IMR-90 (cell line): Measurements from ENCODE around the gene ATF5. TPM values are rescaled to one million over a fixed set of nuclear protein-coding genes. Genes with fewer than 3 reads are reported as not detected.

Source experiments
- ATAC-seq: fragments of 200-7000 bp; cut with Tn5 transposase; 2 replicates; pipeline ENCODE4 v1.9.1; 2020; ENCODE audit warnings: low read depth, mild to moderate bottlenecking, moderate library complexity
- BruUV-seq: library from RNA; stranded (reverse); fragments of 400-500 nt; replicated peaks from 2 replicates; lab custom pipeline; 2021; lab: Mats Ljungman, UMichigan
- CTCF ChIA-PET: fragments of 300-600 bp; formaldehyde crosslinking; extraction: SDS; loops from one replicate; lab custom pipeline; 2021; ENCODE audit warnings: antibody characterized with exemption; lab: Yijun Ruan, JAX
- POLR2A ChIA-PET: fragments of 300-600 bp; sonication (Branson Sonifier 250); formaldehyde crosslinking; loops from one replicate; lab custom pipeline; 2022; ENCODE audit warnings: antibody characterized with exemption; ENCODE audit not compliant: unreplicated experiment; lab: Charles Lee
- DNase-seq: peaks from one replicate; pipeline ENCODE4 v3.0.0; 2013
- H2AFZ ChIP-seq: replicated peaks from 2 replicates; pipeline ENCODE3; 2013; ENCODE audit warnings: low read length, mild to moderate bottlenecking; ENCODE audit not compliant: poor library complexity
- H2AK5ac ChIP-seq: 2 replicates; pipeline ENCODE4 v1.6.1; 2013; ENCODE audit warnings: low read depth, low read length, inconsistent platforms
- H2AK9ac ChIP-seq: replicated peaks from 2 replicates; pipeline ENCODE3; 2013; ENCODE audit warnings: mild to moderate bottlenecking, low read depth, low read length, moderate library complexity; ENCODE audit not compliant: poor library complexity
- H2BK120ac ChIP-seq: 2 replicates; pipeline ENCODE4 v1.6.1; 2013; ENCODE audit warnings: low read depth, low read length, inconsistent platforms
- H2BK15ac ChIP-seq: 3 replicates; pipeline ENCODE4 v1.6.1; 2013; ENCODE audit warnings: low read depth, low read length, inconsistent platforms
- H2BK20ac ChIP-seq: 2 replicates; pipeline ENCODE4 v1.6.1; 2013; ENCODE audit warnings: low read depth, mild to moderate bottlenecking, inconsistent platforms, low read length, moderate library complexity
- H2BK5ac ChIP-seq: 2 replicates; pipeline ENCODE4 v1.6.1; 2013; ENCODE audit warnings: mild to moderate bottlenecking, low read depth, low read length, inconsistent platforms; ENCODE audit not compliant: poor library complexity, severe bottlenecking
- H3K14ac ChIP-seq: replicated peaks from 2 replicates; pipeline ENCODE4 v1.6.1; 2013; ENCODE audit warnings: low read depth, low read length, inconsistent platforms
- H3K18ac ChIP-seq: 2 replicates; pipeline ENCODE4 v1.6.1; 2013; ENCODE audit warnings: low read depth, low read length, control low read depth
- H3K23ac ChIP-seq: 2 replicates; pipeline ENCODE4 v1.6.1; 2013; ENCODE audit warnings: low read depth, low read length, inconsistent platforms
- H3K27ac ChIP-seq: 2 replicates; pipeline ENCODE4 v1.5.1; 2013; ENCODE audit warnings: mild to moderate bottlenecking, control low read depth, low read length; ENCODE audit not compliant: insufficient read depth
- H3K27me3 ChIP-seq: 2 replicates; pipeline ENCODE4 v1.6.1; 2013; ENCODE audit warnings: low read length; ENCODE audit not compliant: control insufficient read depth, insufficient read depth
- H3K36me3 ChIP-seq: 2 replicates; pipeline ENCODE4 v1.6.1; 2013; ENCODE audit warnings: low read length, mixed read lengths; ENCODE audit not compliant: control insufficient read depth, insufficient read depth
- H3K4ac ChIP-seq: 2 replicates; pipeline ENCODE4 v1.6.1; 2013; ENCODE audit warnings: low read depth, low read length, inconsistent platforms
- H3K4me1 ChIP-seq: 2 replicates; pipeline ENCODE4 v1.6.1; 2013; ENCODE audit warnings: low read length, mixed read lengths; ENCODE audit not compliant: control insufficient read depth, insufficient read depth
- H3K4me2 ChIP-seq: 2 replicates; pipeline ENCODE4 v1.6.1; 2013; ENCODE audit warnings: low read depth, mild to moderate bottlenecking, control low read depth, low read length, moderate library complexity
- H3K4me3 ChIP-seq: 2 replicates; pipeline ENCODE4 v1.5.1; 2013; ENCODE audit warnings: low read depth, mild to moderate bottlenecking, control low read depth, low read length, moderate library complexity; ENCODE audit not compliant: insufficient read depth
- H3K56ac ChIP-seq: 2 replicates; pipeline ENCODE4 v1.6.1; 2013; ENCODE audit warnings: low read length, inconsistent platforms; ENCODE audit not compliant: insufficient read depth; ENCODE audit errors: extremely low read depth
- H3K79me1 ChIP-seq, 2 experiments: 2 replicates each; pipeline ENCODE4 v1.6.1; 2013; ENCODE audit warnings: low read length in 2 of 2, inconsistent platforms in 1 of 2, low read depth in 1 of 2
- H3K9ac ChIP-seq: 2 replicates; pipeline ENCODE4 v1.6.1; 2013; ENCODE audit warnings: low read depth, low read length, control low read depth
- H3K9me1 ChIP-seq: 2 replicates; pipeline ENCODE4 v1.6.1; 2013; ENCODE audit warnings: low read length, inconsistent platforms; ENCODE audit not compliant: insufficient read depth
- H3K9me3 ChIP-seq: 2 replicates; pipeline ENCODE4 v1.6.1; 2013; ENCODE audit warnings: low read length; ENCODE audit not compliant: control insufficient read depth, insufficient read depth
- H4K20me1 ChIP-seq: 2 replicates; pipeline ENCODE4 v1.6.1; 2013; ENCODE audit warnings: low read length, inconsistent platforms; ENCODE audit not compliant: insufficient read depth
- H4K5ac ChIP-seq: 2 replicates; pipeline ENCODE4 v1.6.1; 2013; ENCODE audit warnings: mild to moderate bottlenecking, low read depth, low read length, control low read depth
- H4K8ac ChIP-seq, 2 experiments: 2 replicates each; pipeline ENCODE4 v1.6.1; 2013; ENCODE audit warnings: low read depth in 2 of 2, low read length in 2 of 2, control low read depth in 1 of 2, inconsistent platforms in 1 of 2
- H4K91ac ChIP-seq: 2 replicates; pipeline ENCODE4 v1.6.1; 2013; ENCODE audit warnings: low read depth, low read length, inconsistent platforms; ENCODE audit not compliant: insufficient read depth
- BHLHE40 ChIP-seq: fragments of 150-350 bp; IDR thresholded peaks from 2 replicates; pipeline ENCODE4 v1.6.1; 2016; ENCODE audit warnings: mild to moderate bottlenecking, low read depth, low read length
- CEBPB ChIP-seq: IDR thresholded peaks from 2 replicates; pipeline ENCODE4 v1.6.1; 2012; ENCODE audit warnings: low read depth, low read length, improper control_type of control experiment
- CHD1 ChIP-seq: IDR thresholded peaks from 2 replicates; pipeline ENCODE4 v1.6.1; 2012; ENCODE audit warnings: low read depth, low read length, improper control_type of control experiment
- CTCF ChIP-seq: conservative IDR thresholded peaks from 2 replicates; pipeline ENCODE4 v1.5.1; 2012; ENCODE audit warnings: mild to moderate bottlenecking, low read depth, low read length, improper control_type of control experiment
- FOS ChIP-seq: fragments of 150-350 bp; IDR thresholded peaks from 2 replicates; pipeline ENCODE4 v1.6.1; 2016; ENCODE audit warnings: low read depth, low read length
- MAFK ChIP-seq: IDR thresholded peaks from 2 replicates; pipeline ENCODE4 v1.6.1; 2012; ENCODE audit warnings: low read depth, low read length, improper control_type of control experiment
- MAZ ChIP-seq: IDR thresholded peaks from 2 replicates; pipeline ENCODE4 v1.6.1; 2012; ENCODE audit warnings: low read depth, mild to moderate bottlenecking, low read length, improper control_type of control experiment, moderate library complexity, borderline replicate concordance
- MXI1 ChIP-seq: IDR thresholded peaks from 2 replicates; pipeline ENCODE4 v1.6.1; 2012; ENCODE audit warnings: low read depth, mild to moderate bottlenecking, low read length, moderate library complexity, borderline replicate concordance
- NFE2L2 ChIP-seq: fragments of 150-350 bp; IDR thresholded peaks from 2 replicates; pipeline ENCODE4 v1.6.1; 2016; ENCODE audit warnings: low read depth, mild to moderate bottlenecking, low read length
- POLR2A ChIP-seq: IDR thresholded peaks from 2 replicates; pipeline ENCODE4 v1.6.1; 2012; ENCODE audit warnings: mild to moderate bottlenecking, low read depth, low read length
- RAD21 ChIP-seq: IDR thresholded peaks from 2 replicates; pipeline ENCODE4 v1.6.1; 2012; ENCODE audit warnings: low read length, improper control_type of control experiment
- RCOR1 ChIP-seq: IDR thresholded peaks from 2 replicates; pipeline ENCODE4 v1.6.1; 2012; ENCODE audit warnings: mild to moderate bottlenecking, low read length, improper control_type of control experiment; ENCODE audit not compliant: insufficient replicate concordance
- RFX5 ChIP-seq: IDR thresholded peaks from 2 replicates; pipeline ENCODE4 v1.8.0; 2012; ENCODE audit warnings: low read depth, mild to moderate bottlenecking, low read length, moderate library complexity
- SMC3 ChIP-seq: fragments of 150-350 bp; IDR thresholded peaks from 2 replicates; pipeline ENCODE4 v1.6.1; 2016; ENCODE audit warnings: low read depth, mild to moderate bottlenecking, antibody characterized with exemption, low read length, moderate library complexity
- WGBS, 2 experiments: methylation state at CpG; one replicate each; pipeline versions ENCODE4 v1.1.5 to v1.1.7; 2013; ENCODE audit warnings: missing lambda C conversion rate in 2 of 2; ENCODE audit not compliant: insufficient read length in 1 of 2; ENCODE audit errors: extremely low coverage in 2 of 2; 5-methylcytosine and 5-hydroxymethylcytosine counted together
- dilution Hi-C: fragments of 300-500 bp; cut with HindIII; formaldehyde crosslinking; loops from one replicate; pipeline ENCODE4 v1.14.3; 2018; ENCODE audit warnings: low sequenced_read_pairs; ENCODE audit not compliant: unreplicated experiment
- in situ Hi-C: fragments of 300-500 bp; cut with MboI; formaldehyde crosslinking; loops from 3 replicates; pipeline ENCODE4 v1.14.3; 2019; ENCODE audit warnings: low sequenced_read_pairs, inconsistent platforms, mixed read lengths
- intact Hi-C: fragments of 100-400 bp; cut with micrococcal nuclease; formaldehyde crosslinking; loops from 2 replicates; pipeline ENCODE4 v1.10.0; 2022
- polyA plus RNA-seq, 3 experiments: library from polyadenylated mRNA; depleted of rRNA; stranded (reverse); fragments of >200 nt; gene quantifications; 2 replicates each; pipeline ENCODE4 v1.2.3, GENCODE V29; 2012; ENCODE audit warnings: low replicate concordance in 1 of 3
- total RNA-seq: library from RNA; depleted of rRNA; stranded (reverse); fragments of >200 nt; gene quantifications from 2 replicates; pipeline ENCODE4 v1.2.3, GENCODE V29; 2012
- TF ChIP-seq, protein P1 (sequence below): fragments of 150-350 bp; IDR thresholded peaks from 2 replicates; pipeline ENCODE4 v1.6.1; 2016; ENCODE audit warnings: low read depth, mild to moderate bottlenecking, low read length, moderate library complexity, borderline replicate concordance
- TF ChIP-seq, protein P2 (sequence below): fragments of 150-350 bp; IDR thresholded peaks from 2 replicates; pipeline ENCODE4 v1.6.1; 2017; ENCODE audit warnings: mild to moderate bottlenecking, antibody characterized with exemption, low read length, low read depth

ATF5 gene
- total and polyA plus RNA-seq, 2 of the 4 experiments (the other 2 are of a cell fraction), result 2.7 to 15.7 TPM

DNA sequence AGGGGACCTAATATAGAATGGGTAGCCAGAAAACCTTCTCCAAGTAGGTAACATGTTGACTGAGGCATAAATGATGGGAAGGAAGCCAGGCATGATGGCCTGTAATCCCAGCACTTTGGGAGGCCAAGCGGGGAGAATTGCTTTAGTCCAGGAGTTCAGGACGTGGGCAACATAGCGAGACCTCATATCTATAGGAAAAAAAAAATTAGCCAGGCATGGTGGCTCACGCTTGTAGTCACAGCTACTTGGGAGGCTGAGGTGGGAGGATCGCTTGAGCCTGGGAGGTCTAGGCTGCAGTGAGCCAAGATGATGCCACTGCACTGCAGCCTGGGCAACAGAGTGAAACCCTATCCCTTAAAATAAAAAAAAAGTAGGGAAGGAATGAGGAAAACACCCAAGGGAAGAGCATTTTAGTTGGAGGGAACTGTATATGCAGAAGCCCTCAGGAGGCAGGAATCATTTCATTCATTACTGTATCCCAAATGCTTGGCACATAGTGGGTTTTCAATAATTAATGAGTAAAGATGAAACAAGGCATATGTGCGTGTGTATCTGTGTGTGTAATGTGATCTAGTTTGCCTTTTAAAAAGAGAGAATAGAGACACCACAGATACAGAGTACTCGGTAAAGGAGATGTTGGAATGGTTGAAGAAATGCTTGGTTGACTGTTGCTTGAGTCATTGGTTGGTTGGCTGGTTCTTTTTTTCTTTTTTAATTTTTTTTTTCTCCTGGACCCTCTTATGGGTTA, 2.5 kb downstream of the ATF5 start:
- H2BK120ac ChIP-seq, result no peak overlapping the region
- H4K20me1 ChIP-seq, result peaks cover 10% of the 10 kb centered on the region; the same call in 1 of the 2 replicates
- H3K4ac ChIP-seq, result no peak overlapping the region
- ATAC-seq (no peak), DNase-seq (no peak)
- no peak overlapping the region for H3K18ac ChIP-seq
- no peak overlapping the region for H4K5ac ChIP-seq
- H3K4me2 ChIP-seq, result no peak overlapping the region
- no peak overlapping the region for H2BK5ac ChIP-seq
- H4K8ac ChIP-seq, result no peak overlapping the region
- H2AK5ac ChIP-seq, result no peak overlapping the region
- TF ChIP-seq, protein P1, sequence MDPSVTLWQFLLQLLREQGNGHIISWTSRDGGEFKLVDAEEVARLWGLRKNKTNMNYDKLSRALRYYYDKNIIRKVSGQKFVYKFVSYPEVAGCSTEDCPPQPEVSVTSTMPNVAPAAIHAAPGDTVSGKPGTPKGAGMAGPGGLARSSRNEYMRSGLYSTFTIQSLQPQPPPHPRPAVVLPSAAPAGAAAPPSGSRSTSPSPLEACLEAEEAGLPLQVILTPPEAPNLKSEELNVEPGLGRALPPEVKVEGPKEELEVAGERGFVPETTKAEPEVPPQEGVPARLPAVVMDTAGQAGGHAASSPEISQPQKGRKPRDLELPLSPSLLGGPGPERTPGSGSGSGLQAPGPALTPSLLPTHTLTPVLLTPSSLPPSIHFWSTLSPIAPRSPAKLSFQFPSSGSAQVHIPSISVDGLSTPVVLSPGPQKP, result no peak
- TF ChIP-seq RFX5 (no peak), RAD21 (no peak), MAZ (no peak), MAFK (no peak), CEBPB (no peak), SMC3 (no peak), CHD1 (no peak), RCOR1 (no peak), CTCF (no peak), MXI1 (no peak), NFE2L2 (no peak), BHLHE40 (no peak), FOS (no peak), POLR2A (no peak)
- TF ChIP-seq, protein P2, sequence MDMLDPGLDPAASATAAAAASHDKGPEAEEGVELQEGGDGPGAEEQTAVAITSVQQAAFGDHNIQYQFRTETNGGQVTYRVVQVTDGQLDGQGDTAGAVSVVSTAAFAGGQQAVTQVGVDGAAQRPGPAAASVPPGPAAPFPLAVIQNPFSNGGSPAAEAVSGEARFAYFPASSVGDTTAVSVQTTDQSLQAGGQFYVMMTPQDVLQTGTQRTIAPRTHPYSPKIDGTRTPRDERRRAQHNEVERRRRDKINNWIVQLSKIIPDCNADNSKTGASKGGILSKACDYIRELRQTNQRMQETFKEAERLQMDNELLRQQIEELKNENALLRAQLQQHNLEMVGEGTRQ, result no peak
- H3K9me3 ChIP-seq, result no peaks in the 10 kb centered on the region
- no peak overlapping the region for H2BK15ac ChIP-seq
- no peak overlapping the region for H3K56ac ChIP-seq
- no peak overlapping the region for H3K4me3 ChIP-seq
- TSS peak; percentile 31 for BruUV-seq
- POLR2A ChIA-PET, result no interaction called here
- peaks cover 14% of the 10 kb centered on the region for H3K9me1 ChIP-seq
- no peak overlapping the region for H2AK9ac ChIP-seq
- no peak overlapping the region for H2AFZ ChIP-seq
- peaks cover 11 to 31% of the 10 kb centered on the region in 2 experiments for H3K79me1 ChIP-seq
- dilution Hi-C loops (no loop called here), in situ Hi-C loops (loop anchor here (10.0 kb wide), 2 partner anchors 53 to 213 kb away; no protein-coding TSS in a partner anchor), intact Hi-C loops (no loop called here)
- no peak overlapping the region for H3K27ac ChIP-seq
- H3K27me3 ChIP-seq, result no peaks in the 10 kb centered on the region
- peaks cover 4% of the 10 kb centered on the region for H3K4me1 ChIP-seq
- CTCF ChIA-PET, result no interaction called here
- no peak overlapping the region for H3K14ac ChIP-seq
- no CpG with 5 or more reads among the region's 7 CpGs for WGBS, 2 experiments
- no peak overlapping the region for H3K23ac ChIP-seq
- H3K36me3 ChIP-seq, result peaks cover 10% of the 10 kb centered on the region
- H4K91ac ChIP-seq, result no peak overlapping the region
- H3K9ac ChIP-seq, result no peak overlapping the region
- H2BK20ac ChIP-seq, result no peak overlapping the region
